ENCODE measurements around the gene KDM2A.
"Not testable (repeated sequence)": the region's sequence is repeated elsewhere in the genome, so short reads cannot be mapped to it uniquely, and the experiment has no call there.

KDM2A gene

GRCh38 chr11:67163006-67163405 lies 43.9 kb downstream of the KDM2A start:
- no peak for TF ChIP-seq CTCF (IDR thresholded peaks at IDR 0.05; ENCODE audit: low read depth, low read length, missing control alignments)
- Histone ChIP-seq H3K27ac (no peak overlapping the region), H3K36me3 (replicated peaks) (no peaks in the 10 kb centered on the region), H3K27me3 (replicated peaks) (no peaks in the 10 kb centered on the region), H3K4me3 (ENCODE audit: low read depth, low read length) (no peak overlapping the region)
- no peak for DNase-seq
- in situ Hi-C loops (cut with HindIII; ENCODE audit: low pct_ligation_motif_present, low sequenced_read_pairs), result no loop called here

- Histone ChIP-seq H3K27ac (no peak overlapping the region), H3K36me3 (replicated peaks) (no peaks in the 10 kb centered on the region), H3K27me3 (replicated peaks) (no peaks in the 10 kb centered on the region), H3K4me3 (ENCODE audit: low read depth, low read length) (no peak overlapping the region)
- no peak for DNase-seq
- in situ Hi-C loops (cut with HindIII; ENCODE audit: low pct_ligation_motif_present, low sequenced_read_pairs), result no loop called here
- TF ChIP-seq CTCF (IDR thresholded peaks at IDR 0.05; ENCODE audit: low read depth, low read length, missing control alignments), result no peak
Observed at GRCh38 chr11:67165623-67166022, 46.6 kb downstream of the KDM2A start.

GRCh38 chr11:67167091-67167490 lies 48.0 kb downstream of the KDM2A start:
- TF ChIP-seq CTCF (IDR thresholded peaks at IDR 0.05; ENCODE audit: low read depth, low read length, missing control alignments), result no peak
- Histone ChIP-seq H3K27ac (no peak overlapping the region), H3K36me3 (replicated peaks) (no peaks in the 10 kb centered on the region), H3K27me3 (replicated peaks) (no peaks in the 10 kb centered on the region), H3K4me3 (ENCODE audit: low read depth, low read length) (no peak overlapping the region)
- no peak for DNase-seq
- in situ Hi-C loops (cut with HindIII; ENCODE audit: low pct_ligation_motif_present, low sequenced_read_pairs), result no loop called here

GRCh38 chr11:67167719-67168118 lies 48.7 kb downstream of the KDM2A start:
- peak overlapping the region; percentile 46 for H3K27ac ChIP-seq
- H3K4me3 ChIP-seq (ENCODE audit: low read depth, low read length), result no peak overlapping the region
- H3K27me3 ChIP-seq (replicated peaks), result no peaks in the 10 kb centered on the region
- in situ Hi-C loops (cut with HindIII; ENCODE audit: low pct_ligation_motif_present, low sequenced_read_pairs), result no loop called here
- DNase-seq, result no peak
- no peaks in the 10 kb centered on the region for H3K36me3 ChIP-seq (replicated peaks)
- TF ChIP-seq CTCF (IDR thresholded peaks at IDR 0.05; ENCODE audit: low read depth, low read length, missing control alignments), result no peak

- H3K36me3 ChIP-seq (replicated peaks); H3K27me3 ChIP-seq (replicated peaks); H3K27ac ChIP-seq; in situ Hi-C loops (cut with HindIII; ENCODE audit: low pct_ligation_motif_present, low sequenced_read_pairs); H3K4me3 ChIP-seq (ENCODE audit: low read depth, low read length); DNase-seq: not testable (repeated sequence)
Observed at GRCh38 chr11:67168911-67169310, 49.8 kb downstream of the KDM2A start.

GRCh38 chr11:67174311-67174710 lies 55.2 kb downstream of the KDM2A start:
- no peak for DNase-seq
- TF ChIP-seq CTCF (IDR thresholded peaks at IDR 0.05; ENCODE audit: low read depth, low read length, missing control alignments), result no peak
- in situ Hi-C loops (cut with HindIII; ENCODE audit: low pct_ligation_motif_present, low sequenced_read_pairs), result no loop called here
- H3K36me3 ChIP-seq (replicated peaks), result no peaks in the 10 kb centered on the region
- no peak overlapping the region for H3K27ac ChIP-seq
- H3K4me3 ChIP-seq (ENCODE audit: low read depth, low read length), result no peak overlapping the region
- H3K27me3 ChIP-seq (replicated peaks), result no peaks in the 10 kb centered on the region
